Mononuclear cell (primary cell): ENCODE data around the gene CCP110. TPM values are rescaled to one million over a fixed set of nuclear protein-coding genes. Genes with fewer than 3 reads are reported as not detected.

Experiments
- H3K27me3 ChIP-seq: 2 replicates; pipeline ENCODE4 v1.6.0; 2011; ENCODE audit warnings: low read length, control low read depth; ENCODE audit not compliant: insufficient read depth
- H3K4me1 ChIP-seq: 2 replicates; pipeline ENCODE4 v1.5.1; 2011; ENCODE audit warnings: mild to moderate bottlenecking, low read length, control low read depth; ENCODE audit not compliant: insufficient read depth
- H3K4me3 ChIP-seq: 2 replicates; pipeline ENCODE4 v1.5.1; 2011; ENCODE audit warnings: mild to moderate bottlenecking, low read length, moderate library complexity
- H3K9me3 ChIP-seq: 2 replicates; pipeline ENCODE4 v1.5.1; 2011; ENCODE audit warnings: low read depth, mild to moderate bottlenecking, control low read depth, low read length
- total RNA-seq: library from RNA; depleted of rRNA; stranded (reverse); fragments of >200 nt; gene quantifications from one replicate; pipeline ENCODE4 v1.2.3, GENCODE V29; 2012

Gene CCP110, protein sequence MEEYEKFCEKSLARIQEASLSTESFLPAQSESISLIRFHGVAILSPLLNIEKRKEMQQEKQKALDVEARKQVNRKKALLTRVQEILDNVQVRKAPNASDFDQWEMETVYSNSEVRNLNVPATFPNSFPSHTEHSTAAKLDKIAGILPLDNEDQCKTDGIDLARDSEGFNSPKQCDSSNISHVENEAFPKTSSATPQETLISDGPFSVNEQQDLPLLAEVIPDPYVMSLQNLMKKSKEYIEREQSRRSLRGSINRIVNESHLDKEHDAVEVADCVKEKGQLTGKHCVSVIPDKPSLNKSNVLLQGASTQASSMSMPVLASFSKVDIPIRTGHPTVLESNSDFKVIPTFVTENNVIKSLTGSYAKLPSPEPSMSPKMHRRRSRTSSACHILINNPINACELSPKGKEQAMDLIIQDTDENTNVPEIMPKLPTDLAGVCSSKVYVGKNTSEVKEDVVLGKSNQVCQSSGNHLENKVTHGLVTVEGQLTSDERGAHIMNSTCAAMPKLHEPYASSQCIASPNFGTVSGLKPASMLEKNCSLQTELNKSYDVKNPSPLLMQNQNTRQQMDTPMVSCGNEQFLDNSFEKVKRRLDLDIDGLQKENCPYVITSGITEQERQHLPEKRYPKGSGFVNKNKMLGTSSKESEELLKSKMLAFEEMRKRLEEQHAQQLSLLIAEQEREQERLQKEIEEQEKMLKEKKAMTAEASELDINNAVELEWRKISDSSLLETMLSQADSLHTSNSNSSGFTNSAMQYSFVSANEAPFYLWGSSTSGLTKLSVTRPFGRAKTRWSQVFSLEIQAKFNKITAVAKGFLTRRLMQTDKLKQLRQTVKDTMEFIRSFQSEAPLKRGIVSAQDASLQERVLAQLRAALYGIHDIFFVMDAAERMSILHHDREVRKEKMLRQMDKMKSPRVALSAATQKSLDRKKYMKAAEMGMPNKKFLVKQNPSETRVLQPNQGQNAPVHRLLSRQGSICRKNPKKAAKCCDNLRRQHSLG
- total RNA-seq = 12.9 TPM

GRCh38 chr16:19523559-19524355 is at the start of gene CCP110:
Gene CCP110 (plus strand): TSS chr16:19523942. CDS start chr16:19527882, 3,940 bp downstream.
- no peaks in the 10 kb centered on the region for H3K9me3 ChIP-seq
- H3K27me3 ChIP-seq = no peaks in the 10 kb centered on the region
- peaks cover 52% of the 10 kb centered on the region for H3K4me1 ChIP-seq
- H3K4me3 ChIP-seq = peak within 1 kb of the TSS; percentile 86

DNA sequence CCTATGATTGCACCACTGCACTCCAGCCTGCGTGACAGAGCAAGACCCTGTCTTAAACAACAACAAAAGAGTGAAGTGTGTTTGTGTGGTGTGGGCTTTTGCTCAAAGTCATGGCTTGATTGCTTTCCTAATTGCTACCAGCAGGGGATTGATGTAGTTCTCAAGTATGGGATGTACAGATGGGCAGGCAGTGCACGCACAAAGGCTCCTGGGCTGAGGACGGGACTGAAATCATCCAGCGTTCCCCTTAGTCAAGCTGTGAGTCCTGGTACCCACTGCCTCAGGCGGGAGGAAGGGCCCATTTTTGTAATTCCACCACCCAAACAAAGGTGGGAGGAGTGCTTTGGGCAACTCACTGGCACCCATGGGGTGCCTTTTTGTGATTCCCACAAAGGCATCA is 49.1 kb upstream of the CCP110 start:
- H3K4me1 ChIP-seq = no peaks in the 10 kb centered on the region
- no peaks in the 10 kb centered on the region for H3K27me3 ChIP-seq
- H3K9me3 ChIP-seq = no peaks in the 10 kb centered on the region
- no peak overlapping the region for H3K4me3 ChIP-seq

- H3K4me1 ChIP-seq = no peaks in the 10 kb centered on the region
- H3K4me3 ChIP-seq = no peak overlapping the region
- no peaks in the 10 kb centered on the region for H3K9me3 ChIP-seq
- H3K27me3 ChIP-seq = no peaks in the 10 kb centered on the region
These were observed 45.2 kb upstream of the CCP110 start for GRCh38 chr16:19478505-19478904.

- H3K4me1 ChIP-seq = no peaks in the 10 kb centered on the region
- H3K9me3 ChIP-seq = no peaks in the 10 kb centered on the region
- H3K27me3 ChIP-seq = no peaks in the 10 kb centered on the region
- no peak overlapping the region for H3K4me3 ChIP-seq
These were observed 44.4 kb upstream of the CCP110 start for GRCh38 chr16:19479302-19479721.

DNA sequence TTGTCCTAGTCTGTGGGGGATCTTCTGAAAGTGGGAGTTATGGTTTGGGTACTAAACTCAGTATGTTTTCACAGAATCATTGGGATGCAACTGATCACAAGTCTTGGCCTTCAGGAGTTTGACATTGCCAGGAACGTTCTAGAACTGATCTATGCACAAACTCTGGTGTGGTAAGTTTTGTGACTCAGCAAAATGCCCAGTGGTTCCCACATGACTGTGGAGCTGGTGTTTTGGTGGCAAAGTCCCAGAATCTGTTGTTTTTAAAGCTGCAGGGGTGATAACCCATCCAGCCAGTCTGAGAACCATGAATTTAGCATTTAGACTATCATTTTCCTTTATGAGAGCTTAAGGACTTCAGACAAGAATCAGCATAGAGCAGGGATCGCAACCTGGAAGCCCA is 42.4 kb upstream of the CCP110 start:
- H3K4me3 ChIP-seq = no peak overlapping the region
- H3K27me3 ChIP-seq = no peaks in the 10 kb centered on the region
- H3K9me3 ChIP-seq = no peaks in the 10 kb centered on the region
- H3K4me1 ChIP-seq = no peaks in the 10 kb centered on the region

GRCh38 chr16:19481769-19482168 is 42.0 kb upstream of the CCP110 start:
- no peaks in the 10 kb centered on the region for H3K27me3 ChIP-seq
- no peak overlapping the region for H3K4me3 ChIP-seq
- H3K4me1 ChIP-seq = no peaks in the 10 kb centered on the region

DNA sequence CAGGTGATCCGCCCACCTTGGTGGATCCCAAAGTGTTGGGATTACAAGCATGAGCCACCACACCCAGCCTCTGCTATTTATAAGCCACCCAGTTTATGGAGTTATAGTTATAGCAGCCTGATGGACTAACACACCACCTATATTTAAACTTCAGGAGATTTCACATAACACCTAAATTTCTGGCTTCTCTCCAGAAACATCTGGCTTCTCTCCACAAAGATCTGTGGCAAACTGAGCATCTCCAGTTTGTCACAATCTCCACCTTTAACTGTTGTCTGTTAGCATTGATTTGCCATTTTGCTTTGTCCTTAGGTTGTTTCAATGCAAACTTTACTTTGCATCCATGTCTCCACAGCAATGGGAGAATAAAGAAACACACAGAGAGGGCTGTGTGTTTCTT is 41.5 kb upstream of the CCP110 start:
- Histone ChIP-seq H3K4me1 (no peaks in the 10 kb centered on the region), H3K4me3 (no peak overlapping the region)

More at GRCh38 chr16:19481769-19482168, 42.0 kb upstream of the CCP110 start:
- H3K9me3 ChIP-seq = no peaks in the 10 kb centered on the region

DNA sequence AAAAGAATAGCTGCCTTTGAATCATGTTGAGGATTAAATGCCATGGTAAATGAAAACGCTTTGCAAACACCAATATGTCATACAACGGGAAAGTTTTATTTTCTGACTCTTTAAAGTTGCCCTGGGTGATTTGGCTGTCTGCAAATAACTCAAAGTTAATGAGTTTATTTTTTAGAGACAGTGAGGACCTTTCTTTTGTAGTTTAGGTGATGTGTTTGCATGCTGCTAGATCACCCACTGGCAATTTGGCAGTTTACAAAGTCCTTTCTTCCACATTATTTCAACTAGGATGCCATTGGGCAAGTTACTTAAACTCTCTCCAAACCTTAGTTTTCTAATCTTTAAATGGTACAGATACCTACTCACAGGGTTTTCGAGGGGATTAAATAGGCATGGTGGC is 39.6 kb upstream of the CCP110 start:
- no peak overlapping the region for H3K4me3 ChIP-seq
- no peaks in the 10 kb centered on the region for H3K9me3 ChIP-seq
- H3K4me1 ChIP-seq = no peaks in the 10 kb centered on the region
- H3K27me3 ChIP-seq = no peaks in the 10 kb centered on the region

More for the DNA sequence above, 41.5 kb upstream of the CCP110 start:
- Histone ChIP-seq H3K9me3 (no peaks in the 10 kb centered on the region), H3K27me3 (no peaks in the 10 kb centered on the region)

DNA sequence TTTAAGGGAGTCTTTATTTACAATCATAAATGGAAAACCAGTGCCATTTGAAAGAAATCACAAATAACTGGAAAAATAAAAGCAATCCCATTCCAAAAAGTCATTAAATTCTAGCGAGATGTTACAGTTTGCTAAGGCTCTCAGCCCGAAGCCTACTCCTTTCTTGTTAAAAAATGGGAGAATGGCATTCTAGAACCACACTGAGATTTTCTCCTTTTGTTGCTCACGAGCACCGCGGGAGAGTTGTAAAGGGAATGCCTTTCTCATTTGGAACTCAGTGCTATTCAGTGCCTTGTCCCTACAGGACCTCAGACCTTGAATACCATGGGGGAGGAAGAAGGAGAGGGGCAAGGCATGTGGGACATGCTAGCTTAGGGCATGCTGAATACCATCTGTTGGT is 38.1 kb upstream of the CCP110 start:
- Histone ChIP-seq H3K27me3 (no peaks in the 10 kb centered on the region), H3K4me1 (no peaks in the 10 kb centered on the region), H3K9me3 (no peaks in the 10 kb centered on the region), H3K4me3 (no peak overlapping the region)

DNA sequence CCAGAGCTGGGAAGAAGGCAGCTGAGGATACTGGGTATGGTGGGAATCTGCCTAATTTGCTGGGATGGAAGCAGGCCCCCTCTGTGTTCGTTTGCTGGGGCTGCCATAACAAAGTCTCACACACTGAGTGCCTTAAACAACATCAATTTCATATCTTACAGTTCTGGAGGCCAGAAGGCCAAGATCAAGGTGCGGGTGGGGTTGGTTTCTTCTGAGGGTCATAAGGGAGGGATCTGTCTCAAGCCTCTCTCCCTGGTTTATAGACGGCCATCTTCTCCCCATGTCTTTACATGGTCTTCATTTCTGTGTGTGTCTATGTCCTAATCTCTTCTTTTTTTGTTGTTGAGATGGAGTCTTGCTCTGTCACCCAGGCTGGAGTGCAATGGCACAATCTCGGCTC is 37.7 kb upstream of the CCP110 start:
- Histone ChIP-seq H3K27me3 (no peaks in the 10 kb centered on the region), H3K4me1 (no peaks in the 10 kb centered on the region), H3K9me3 (no peaks in the 10 kb centered on the region), H3K4me3 (no peak overlapping the region)

GRCh38 chr16:19486750-19487325 is 36.9 kb upstream of the CCP110 start:
- Histone ChIP-seq H3K4me1 (no peaks in the 10 kb centered on the region), H3K9me3 (no peaks in the 10 kb centered on the region), H3K27me3 (no peaks in the 10 kb centered on the region), H3K4me3 (no peak overlapping the region)

DNA sequence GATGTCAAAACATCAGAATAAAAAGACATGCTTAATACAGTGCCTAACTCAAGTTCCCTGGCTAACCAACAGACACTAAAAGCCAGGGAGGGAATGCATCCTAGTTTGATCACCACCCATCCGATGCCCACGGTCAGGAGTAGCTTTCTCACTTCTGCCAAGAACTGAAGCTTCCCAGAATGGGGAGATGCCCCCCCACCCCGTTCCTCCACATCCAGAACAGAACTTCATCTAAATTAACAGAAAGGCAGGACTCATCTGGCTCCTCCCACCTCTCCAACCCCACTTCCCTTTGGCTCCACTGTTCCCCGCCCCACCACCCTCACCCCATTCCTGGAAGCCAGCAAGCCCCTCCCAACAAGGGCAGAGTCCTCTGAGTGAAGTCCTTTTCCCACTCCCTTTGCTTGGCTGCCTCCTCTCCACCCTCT is 35.5 kb upstream of the CCP110 start:
- H3K27me3 ChIP-seq = no peaks in the 10 kb centered on the region
- no peak overlapping the region for H3K4me3 ChIP-seq
- peaks cover 4% of the 10 kb centered on the region for H3K4me1 ChIP-seq
- no peaks in the 10 kb centered on the region for H3K9me3 ChIP-seq

- no peaks in the 10 kb centered on the region for H3K9me3 ChIP-seq
- peaks cover 15% of the 10 kb centered on the region for H3K4me1 ChIP-seq
- no peaks in the 10 kb centered on the region for H3K27me3 ChIP-seq
- no peak overlapping the region for H3K4me3 ChIP-seq
These were observed 33.1 kb upstream of the CCP110 start for GRCh38 chr16:19490619-19491018.

DNA sequence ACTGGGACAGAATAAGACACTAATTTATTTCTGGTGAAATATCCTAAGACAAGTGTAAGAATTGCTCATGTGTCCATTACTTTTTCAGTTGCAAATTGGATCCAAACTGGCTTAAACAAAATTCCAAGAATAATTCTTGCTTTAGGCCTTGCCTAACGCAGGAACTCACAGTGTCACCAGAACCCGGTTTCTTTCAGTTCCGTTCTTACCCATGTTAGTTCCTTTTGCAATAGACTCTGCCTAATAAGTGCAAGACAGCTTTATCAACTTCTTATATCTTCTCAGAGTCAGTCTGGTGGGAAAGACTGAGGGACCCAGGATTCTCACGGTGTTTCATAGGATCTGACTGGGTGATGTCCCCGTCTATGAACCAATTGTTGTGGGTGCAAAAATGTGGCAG is 26.6 kb upstream of the CCP110 start:
- H3K27me3 ChIP-seq = no peaks in the 10 kb centered on the region
- H3K4me1 ChIP-seq = peaks cover 29% of the 10 kb centered on the region
- H3K4me3 ChIP-seq = no peak overlapping the region
- no peaks in the 10 kb centered on the region for H3K9me3 ChIP-seq
